SK-N-SH (cell line): ENCODE measurements around the gene G6PC2. TPM values are rescaled to one million over a fixed set of nuclear protein-coding genes. Genes with fewer than 3 reads are reported as not detected.

ENCODE experiments used
- CTCF ChIA-PET: fragments of 300-600, 350-600 bp; formaldehyde crosslinking; extraction: SDS; loops from one replicate; lab custom pipeline; 2021; lab: Yijun Ruan, JAX
- POLR2A ChIA-PET: fragments of 350-600 bp; sonication (Branson Sonifier 250); formaldehyde crosslinking; extraction: SDS; loops from one replicate; lab custom pipeline; 2020; ENCODE audit warnings: antibody characterized with exemption, inconsistent platforms; lab: Yijun Ruan, JAX
- DNase-seq: peaks from one replicate; pipeline ENCODE4 v3.0.0; 2012
- H2AFZ ChIP-seq: fragments of 200-600 bp; sonication (generic); 2 replicates; pipeline ENCODE4 v1.8.1; 2016; ENCODE audit warnings: antibody characterized with exemption, mild to moderate bottlenecking, low read depth
- H3F3A ChIP-seq: fragments of 200-600 bp; sonication (generic); replicated peaks from 2 replicates; pipeline ENCODE3; 2016; ENCODE audit warnings: antibody characterized with exemption, mild to moderate bottlenecking; ENCODE audit not compliant: insufficient read depth
- H3K27ac ChIP-seq, 2 experiments: fragments of 200-500 bp in 1 of 2; fragments of 200-600 bp in 1 of 2; sonication (Bioruptor generic) in 1 of 2; sonication (generic), shearing (Covaris generic) in 1 of 2; 2 replicates each; pipeline versions ENCODE4 v1.5.1 to v1.6.1; 2014 to 2016; ENCODE audit warnings: low read depth in 2 of 2, inconsistent platforms in 1 of 2, low read length in 1 of 2, mild to moderate bottlenecking in 1 of 2, mixed read lengths in 1 of 2
- H3K27me3 ChIP-seq: fragments of 200-600 bp; sonication (generic), shearing (Covaris generic); 2 replicates; pipeline ENCODE4 v1.6.1; 2016; ENCODE audit warnings: mixed run types; ENCODE audit not compliant: insufficient read depth
- H3K36me3 ChIP-seq, 2 experiments: fragments of 200-500 bp in 1 of 2; fragments of 200-600 bp in 1 of 2; sonication (Bioruptor generic) in 1 of 2; sonication (generic) in 1 of 2; replicated peaks in 1 of 2; 2 replicates each; pipeline versions ENCODE3 to v1.5.1; 2014 to 2016; ENCODE audit warnings: low read length in 1 of 2, mild to moderate bottlenecking in 1 of 2; ENCODE audit not compliant: insufficient read depth in 2 of 2, control insufficient read depth in 1 of 2
- H3K4me1 ChIP-seq, 2 experiments: fragments of 200-500 bp in 1 of 2; fragments of 200-600 bp in 1 of 2; sonication (Bioruptor generic) in 1 of 2; sonication (generic), shearing (Covaris generic) in 1 of 2; 2 replicates each; pipeline versions ENCODE4 v1.5.1 to v1.6.1; 2014 to 2016; ENCODE audit warnings: low read depth in 1 of 2, low read length in 1 of 2, mixed run types in 1 of 2; ENCODE audit not compliant: insufficient read depth in 2 of 2, control insufficient read depth in 1 of 2
- H3K4me2 ChIP-seq: fragments of 200-600 bp; sonication (generic), shearing (Covaris generic); 2 replicates; pipeline ENCODE4 v1.6.1; 2017; ENCODE audit warnings: mixed run types
- H3K4me3 ChIP-seq, 2 experiments: fragments of 200-500 bp in 1 of 2; fragments of 200-600 bp in 1 of 2; sonication (Bioruptor generic) in 1 of 2; sonication (generic), shearing (Covaris generic) in 1 of 2; 2 replicates each; pipeline versions ENCODE4 v1.5.1 to v1.8.1; 2014 to 2016; ENCODE audit warnings: low read depth in 2 of 2, inconsistent platforms in 1 of 2, low read length in 1 of 2, mild to moderate bottlenecking in 1 of 2, mixed read lengths in 1 of 2, moderate library complexity in 1 of 2
- H3K79me2 ChIP-seq: fragments of 200-600 bp; sonication (generic); 2 replicates; pipeline ENCODE4 v1.8.1; 2017; ENCODE audit warnings: mild to moderate bottlenecking; ENCODE audit not compliant: insufficient read depth
- H3K9ac ChIP-seq: fragments of 200-600 bp; sonication (generic); 2 replicates; pipeline ENCODE4 v1.6.1; 2017; ENCODE audit warnings: mixed run types
- H3K9me2 ChIP-seq: fragments of 200-600 bp; sonication (generic); 2 replicates; pipeline ENCODE4 v1.6.1; 2017; ENCODE audit warnings: mixed run types
- H3K9me3 ChIP-seq: fragments of 200-600 bp; sonication (generic); 2 replicates; pipeline ENCODE4 v1.6.1; 2017; ENCODE audit warnings: mixed run types, mild to moderate bottlenecking, moderate library complexity
- H4K20me1 ChIP-seq: fragments of 200-600 bp; sonication (generic); 2 replicates; pipeline ENCODE4 v1.6.1; 2017; ENCODE audit warnings: mild to moderate bottlenecking, mixed run types; ENCODE audit not compliant: insufficient read depth
- CTCF ChIP-seq: fragments of 200-600 bp; sonication (generic); IDR thresholded peaks from 2 replicates; pipeline ENCODE4 v1.6.1; 2017; ENCODE audit warnings: antibody characterized with exemption, mild to moderate bottlenecking, moderate library complexity
- ELF1 ChIP-seq: IDR thresholded peaks from 2 replicates; pipeline ENCODE4 v1.4.0; 2012
- EP300 ChIP-seq, 2 experiments: IDR thresholded peaks; 2 replicates each; pipeline versions ENCODE4 v1.4.0 to v1.6.1; 2012; ENCODE audit warnings: borderline replicate concordance in 1 of 2, low read depth in 1 of 2, low read length in 1 of 2
- EZH2phosphoT487 ChIP-seq: fragments of 200-600 bp; sonication (generic); IDR thresholded peaks from 2 replicates; pipeline ENCODE4 v1.6.1; 2017; ENCODE audit warnings: low read depth, mixed run types, mild to moderate bottlenecking, antibody characterized with exemption, moderate library complexity, borderline replicate concordance
- FOXM1 ChIP-seq: IDR thresholded peaks from 2 replicates; pipeline ENCODE4 v1.4.0; 2012; ENCODE audit warnings: low read depth, mild to moderate bottlenecking
- GABPA ChIP-seq: IDR thresholded peaks from 2 replicates; pipeline ENCODE4 v1.4.0; 2012; ENCODE audit warnings: low read depth, mild to moderate bottlenecking
- MAX ChIP-seq: IDR thresholded peaks from 2 replicates; pipeline ENCODE4 v1.4.0; 2012; ENCODE audit warnings: low read depth
- MXI1 ChIP-seq: IDR thresholded peaks from 2 replicates; pipeline ENCODE4 v1.6.1; 2012; ENCODE audit warnings: mild to moderate bottlenecking, low read depth, low read length, improper control_type of control experiment
- NFIC ChIP-seq: IDR thresholded peaks from 2 replicates; pipeline ENCODE4 v1.4.0; 2012; ENCODE audit warnings: borderline replicate concordance
- NRF1 ChIP-seq: IDR thresholded peaks from 2 replicates; pipeline ENCODE4 v1.6.1; 2012; ENCODE audit warnings: low read depth, mild to moderate bottlenecking, low read length
- PBX3 ChIP-seq: IDR thresholded peaks from 2 replicates; pipeline ENCODE4; 2012
- POLR2AphosphoS5 ChIP-seq: IDR thresholded peaks from 2 replicates; pipeline ENCODE4 v1.6.1; 2012; ENCODE audit warnings: low read depth, low read length
- RAD21 ChIP-seq: IDR thresholded peaks from 2 replicates; pipeline ENCODE4 v1.6.1; 2012; ENCODE audit warnings: mild to moderate bottlenecking, low read length
- RCOR1 ChIP-seq: fragments of 150-350 bp; IDR thresholded peaks from 2 replicates; pipeline ENCODE4 v1.6.1; 2017; ENCODE audit warnings: antibody characterized with exemption, low read length
- RFX5 ChIP-seq: IDR thresholded peaks from 2 replicates; pipeline ENCODE4 v1.6.1; 2012; ENCODE audit warnings: mild to moderate bottlenecking, improper control_type of control experiment, low read length
- RXRA ChIP-seq: IDR thresholded peaks from 2 replicates; pipeline ENCODE4 v1.4.0; 2012; ENCODE audit warnings: low read depth, mild to moderate bottlenecking, borderline replicate concordance
- TCF12 ChIP-seq: IDR thresholded peaks from 2 replicates; pipeline ENCODE4 v1.4.0; 2012
- USF1 ChIP-seq: IDR thresholded peaks from 2 replicates; pipeline ENCODE4 v1.4.0; 2012; ENCODE audit warnings: low read depth, borderline replicate concordance
- USF2 ChIP-seq: fragments of 150-350 bp; IDR thresholded peaks from 2 replicates; pipeline ENCODE4 v1.6.1; 2017; ENCODE audit warnings: antibody characterized with exemption, low read length, low read depth, borderline replicate concordance
- YY1 ChIP-seq: IDR thresholded peaks from 2 replicates; pipeline ENCODE4 v1.4.0; 2012; ENCODE audit warnings: low read depth, mild to moderate bottlenecking
- ZBTB33 ChIP-seq: IDR thresholded peaks from 2 replicates; pipeline ENCODE4 v1.4.0; 2012; ENCODE audit warnings: low read depth, borderline replicate concordance
- WGBS: methylation state at CpG from one replicate; pipeline ENCODE4 v1.1.6; 2017; ENCODE audit warnings: low lambda C conversion rate; 5-methylcytosine and 5-hydroxymethylcytosine counted together
- polyA plus RNA-seq, 3 experiments: library from polyadenylated mRNA; depleted of rRNA; stranded (reverse); fragments of >200 nt; gene quantifications; 2 replicates each; pipeline ENCODE4 v1.2.3, GENCODE V29; 2012

G6PC2 gene
- polyA plus RNA-seq, 1 of the 3 experiments (the other 2 are of a cell fraction), result not detected

- TF ChIP-seq USF1, result no peak
- no peak for TF ChIP-seq TCF12
- no peak for TF ChIP-seq RCOR1
- no peak for TF ChIP-seq USF2
- no peak for TF ChIP-seq NRF1
- no peak for TF ChIP-seq GABPA
Measured at GRCh38 chr2:168926621-168927386, 25.7 kb downstream of the G6PC2 start (continued).

- H3F3A ChIP-seq, result no peaks in the 10 kb centered on the region
- no peaks in the 10 kb centered on the region for H3K9me3 ChIP-seq
- H3K4me1 ChIP-seq, result peaks cover 0 to 2% of the 10 kb centered on the region in 2 experiments; a peak in 2 of 4 replicates
- H3K36me3 ChIP-seq, result no peaks in the 10 kb centered on the region
- WGBS, result 49% methylated on average over 3 of the region's 3 CpGs
- ChIA-PET POLR2A (no interaction called here), CTCF (interaction anchor here (0.7 kb wide), 1 partner anchor 15 kb away, joined by 3 read pairs; no protein-coding TSS in a partner anchor)
- TF ChIP-seq POLR2AphosphoS5 (no peak), EZH2phosphoT487 (no peak), PBX3 (no peak), MAX (no peak), NRF1 (no peak), ZBTB33 (no peak), RFX5 (no peak), NFIC (no peak), ELF1 (no peak), YY1 (no peak), MXI1 (no peak), FOXM1 (no peak), CTCF (no peak), RXRA (no peak), EP300 (IDR thresholded peaks at IDR 0.05; ENCODE audit: borderline replicate concordance in 1 of 2, low read depth in 1 of 2, low read length in 1 of 2) (no peak), RAD21 (no peak)
- H3K9ac ChIP-seq, result no peak overlapping the region
- no peak overlapping the region for H3K4me2 ChIP-seq
- H3K27me3 ChIP-seq, result peaks cover 4% of the 10 kb centered on the region; the same call in 1 of the 2 replicates
- H3K27ac ChIP-seq, result no peak overlapping the region
- no peaks in the 10 kb centered on the region for H3K9me2 ChIP-seq
- no peaks in the 10 kb centered on the region for H4K20me1 ChIP-seq
- DNase-seq, result no peak
- no peaks in the 10 kb centered on the region for H3K79me2 ChIP-seq
- H3K4me3 ChIP-seq, result no peak overlapping the region
- H2AFZ ChIP-seq, result no peak overlapping the region
Measured at GRCh38 chr2:168928113-168928831, 27.2 kb downstream of the G6PC2 start.
